AML-193 (cell line): ENCODE results near the gene MAP7.
A peak's percentile ranks its signal among the peaks of the same experiment; 100 is the strongest.
"Not testable (repeated sequence)": the region's sequence is repeated elsewhere in the genome, so short reads cannot be mapped to it uniquely, and the experiment has no call there.

Experiments
- DNase-seq, 2 experiments: peaks; one replicate each; lab custom pipeline; 2025; lab: John Stamatoyannopoulos, UW

The MAP7 gene

DNA sequence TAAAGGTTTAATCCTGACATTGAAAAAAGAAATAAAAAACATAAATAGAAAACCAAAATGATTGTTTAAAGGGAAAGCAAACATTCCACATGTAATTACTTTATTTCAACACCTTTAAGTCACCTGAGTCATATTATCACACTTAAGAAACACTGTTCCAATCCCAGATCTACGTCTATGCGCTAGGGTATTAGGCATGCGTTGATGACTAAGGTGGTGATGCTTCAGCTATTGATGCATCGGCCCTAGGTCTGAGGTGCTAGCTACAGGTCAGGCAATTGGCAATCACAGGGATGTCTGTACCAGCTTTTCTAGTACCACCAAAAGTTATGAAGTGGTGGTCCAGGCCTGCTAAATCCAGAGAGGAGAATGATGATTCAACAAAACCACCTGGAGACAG, 162.9 kb downstream of the MAP7 start:
- DNase-seq, result no peak

DNA sequence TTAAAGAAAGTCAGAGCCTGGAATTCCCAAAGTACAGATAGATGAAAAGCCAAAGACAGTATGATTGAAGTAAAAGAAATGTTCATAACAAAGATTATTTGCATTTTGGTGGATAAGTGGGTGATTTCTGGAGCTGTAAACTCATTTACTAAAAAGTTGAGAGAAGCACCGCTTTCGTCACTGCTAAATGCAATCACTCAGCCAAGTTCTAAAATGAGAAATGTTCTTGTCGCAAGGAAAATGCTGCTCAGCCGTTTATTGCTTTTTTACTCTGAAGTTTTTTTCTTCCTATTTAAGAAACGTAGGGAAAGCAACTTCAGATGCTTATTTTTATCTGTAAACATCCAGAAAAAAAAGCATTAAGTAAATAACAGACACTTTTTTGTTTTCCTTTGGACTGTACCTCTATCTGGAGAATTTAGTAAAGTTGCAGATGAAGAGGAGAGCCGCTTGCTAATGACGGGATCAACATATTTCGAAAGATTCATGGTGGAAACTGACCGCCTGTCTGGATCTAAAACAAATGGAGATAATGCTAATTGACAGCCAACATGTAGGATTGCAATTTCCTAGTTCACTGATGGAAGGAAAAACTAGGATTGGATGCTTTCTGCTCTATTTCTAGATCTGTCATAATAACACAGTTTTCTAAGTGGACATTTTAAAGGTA, 166.8 kb downstream of the MAP7 start:
- no peak for DNase-seq

DNA sequence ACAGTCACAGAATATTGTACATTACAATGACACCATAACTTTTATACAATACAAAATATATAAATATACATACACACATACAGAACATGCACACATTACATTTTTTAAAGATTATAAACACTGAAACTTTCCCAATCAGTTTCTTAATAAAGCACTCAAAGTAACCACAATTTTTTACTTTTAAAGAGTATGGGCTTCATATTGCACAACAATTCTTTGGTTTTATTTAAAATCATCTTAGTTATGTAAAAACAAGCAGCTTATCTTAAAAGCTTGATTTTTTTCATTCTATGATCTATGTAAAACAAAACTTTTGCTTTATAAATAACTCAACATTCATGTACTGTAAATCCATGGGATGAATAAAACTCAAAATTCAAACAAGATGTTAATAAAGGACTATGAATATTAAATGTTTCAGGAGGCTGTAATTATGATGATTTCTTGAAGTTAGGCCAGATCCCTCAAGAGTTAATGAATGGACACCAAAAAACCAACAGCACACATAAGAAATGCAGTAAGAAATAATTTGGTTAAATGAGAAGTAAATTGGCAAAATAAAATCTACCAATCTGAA, 167.5 kb downstream of the MAP7 start:
- DNase-seq, result no peak

DNA sequence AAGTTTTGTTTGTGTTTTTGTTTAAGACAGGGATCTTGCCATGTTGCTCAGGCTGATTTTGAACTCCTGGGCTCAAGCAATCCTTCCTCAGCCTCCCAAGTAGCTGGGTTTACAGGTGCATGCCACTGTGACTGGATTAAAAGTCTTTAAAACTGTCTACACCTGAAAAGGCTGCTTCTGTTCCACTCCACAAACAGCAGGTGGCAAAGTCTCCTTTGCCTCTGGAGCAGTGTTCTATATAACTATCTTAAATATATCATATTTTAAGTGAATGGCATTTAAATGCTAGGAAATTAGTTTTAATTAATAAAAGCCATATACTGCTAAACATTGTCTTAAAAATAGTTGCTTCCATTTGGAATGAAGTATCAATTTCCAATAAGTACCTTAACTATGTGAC, 171.3 kb downstream of the MAP7 start:
- no peak for DNase-seq

DNA sequence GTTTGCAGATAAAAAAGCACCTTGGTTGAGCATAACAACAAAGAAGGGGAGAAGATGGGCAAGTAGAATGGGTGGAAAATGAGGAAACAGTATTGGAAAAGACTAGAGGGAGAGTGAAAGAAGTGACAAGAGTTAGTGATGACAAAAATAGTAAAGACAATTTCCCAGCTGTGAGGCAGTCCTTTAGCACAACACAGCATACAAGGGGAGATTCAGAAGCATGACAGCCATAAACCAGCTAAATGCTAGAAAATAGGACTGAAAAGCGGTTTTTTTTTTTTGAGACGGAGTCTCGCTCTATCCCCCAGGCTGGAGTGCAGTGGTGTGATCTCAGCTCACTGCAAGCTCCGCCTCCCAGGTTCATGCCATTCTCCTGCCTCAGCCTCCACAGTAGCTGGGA, 174.4 kb downstream of the MAP7 start:
- not testable (repeated sequence) for DNase-seq

DNA sequence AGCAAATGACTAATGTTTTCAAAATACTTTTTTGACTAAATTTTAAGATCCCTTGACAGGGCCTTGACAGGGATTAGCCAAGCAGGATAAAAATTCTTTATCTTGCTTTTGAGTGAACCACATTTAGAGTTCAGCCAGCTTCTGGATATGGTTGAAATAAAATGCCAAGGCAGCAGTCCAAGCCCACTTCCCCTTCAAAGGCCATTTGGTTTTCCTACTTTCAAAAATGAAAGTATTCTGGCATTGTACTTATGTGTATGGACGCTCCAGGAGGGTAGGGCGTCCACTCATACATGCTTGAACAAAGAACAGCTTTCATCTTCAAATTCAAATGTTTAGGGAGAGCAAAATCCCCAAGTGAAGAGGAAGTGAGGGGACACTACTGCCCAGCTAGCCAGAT, 178.3 kb downstream of the MAP7 start:
- no peak for DNase-seq

DNA sequence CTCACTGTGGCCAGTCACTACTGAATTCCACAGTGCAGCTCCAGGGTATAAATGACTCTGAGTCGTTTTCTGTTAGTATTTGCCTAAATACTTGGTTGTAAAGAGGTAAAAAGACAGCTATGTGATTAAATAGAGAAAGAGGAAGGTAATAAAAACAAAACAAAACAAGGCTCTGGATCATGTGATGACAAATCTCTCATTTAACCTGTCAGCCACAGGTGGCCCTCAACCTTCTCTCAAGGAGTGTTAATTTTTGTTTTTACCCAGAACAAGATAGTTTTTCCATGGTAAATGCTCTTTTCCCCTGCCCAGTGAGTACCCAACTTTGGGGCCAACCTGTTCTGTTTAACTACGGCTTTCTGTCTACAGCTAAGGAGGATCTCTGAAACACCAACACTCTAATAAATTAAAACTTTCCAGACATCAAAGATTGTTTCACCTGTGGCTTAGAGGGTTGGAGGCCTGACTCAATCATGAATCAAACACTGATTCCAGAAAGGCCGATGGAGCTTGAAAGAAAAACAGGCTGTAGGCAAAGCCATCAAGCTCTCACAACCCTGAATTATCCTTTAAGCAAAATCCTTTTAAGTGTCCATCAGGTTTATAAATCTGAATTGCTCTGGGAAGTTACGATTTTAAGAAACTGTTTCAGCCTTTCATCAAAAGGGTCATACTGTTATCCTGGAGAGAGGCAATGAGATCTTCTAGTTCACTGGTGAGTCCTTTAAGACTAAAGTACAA, 179.1 kb downstream of the MAP7 start:
- no peak for DNase-seq

DNA sequence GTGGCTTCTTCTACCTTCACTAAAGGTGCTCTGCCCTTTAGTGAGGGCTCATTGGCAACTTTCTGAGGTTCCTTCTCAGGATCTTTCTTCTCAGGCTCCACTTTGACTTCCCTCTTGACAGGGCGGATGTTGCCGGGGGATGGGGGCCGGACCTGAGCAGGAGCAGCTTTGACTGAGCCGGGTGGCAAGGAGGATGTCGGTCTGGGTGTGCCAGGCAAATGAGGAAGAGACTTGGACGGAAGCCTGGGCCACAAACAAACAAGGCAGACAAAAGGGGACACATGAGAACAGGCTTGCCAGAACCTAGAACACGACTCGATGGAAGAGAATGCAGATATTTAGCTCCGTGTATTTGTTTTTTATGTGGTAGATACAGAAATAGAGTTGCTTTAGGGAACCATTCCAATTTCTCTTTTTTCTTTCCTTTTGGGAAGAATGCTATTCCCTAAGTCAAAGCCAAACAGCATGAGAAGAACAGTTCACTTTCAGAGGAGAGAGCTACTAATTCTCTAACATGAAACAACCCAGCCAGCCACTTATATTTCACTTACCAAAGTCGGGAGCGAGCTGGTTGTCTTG, 184.4 kb downstream of the MAP7 start:
- no peak for DNase-seq

DNA sequence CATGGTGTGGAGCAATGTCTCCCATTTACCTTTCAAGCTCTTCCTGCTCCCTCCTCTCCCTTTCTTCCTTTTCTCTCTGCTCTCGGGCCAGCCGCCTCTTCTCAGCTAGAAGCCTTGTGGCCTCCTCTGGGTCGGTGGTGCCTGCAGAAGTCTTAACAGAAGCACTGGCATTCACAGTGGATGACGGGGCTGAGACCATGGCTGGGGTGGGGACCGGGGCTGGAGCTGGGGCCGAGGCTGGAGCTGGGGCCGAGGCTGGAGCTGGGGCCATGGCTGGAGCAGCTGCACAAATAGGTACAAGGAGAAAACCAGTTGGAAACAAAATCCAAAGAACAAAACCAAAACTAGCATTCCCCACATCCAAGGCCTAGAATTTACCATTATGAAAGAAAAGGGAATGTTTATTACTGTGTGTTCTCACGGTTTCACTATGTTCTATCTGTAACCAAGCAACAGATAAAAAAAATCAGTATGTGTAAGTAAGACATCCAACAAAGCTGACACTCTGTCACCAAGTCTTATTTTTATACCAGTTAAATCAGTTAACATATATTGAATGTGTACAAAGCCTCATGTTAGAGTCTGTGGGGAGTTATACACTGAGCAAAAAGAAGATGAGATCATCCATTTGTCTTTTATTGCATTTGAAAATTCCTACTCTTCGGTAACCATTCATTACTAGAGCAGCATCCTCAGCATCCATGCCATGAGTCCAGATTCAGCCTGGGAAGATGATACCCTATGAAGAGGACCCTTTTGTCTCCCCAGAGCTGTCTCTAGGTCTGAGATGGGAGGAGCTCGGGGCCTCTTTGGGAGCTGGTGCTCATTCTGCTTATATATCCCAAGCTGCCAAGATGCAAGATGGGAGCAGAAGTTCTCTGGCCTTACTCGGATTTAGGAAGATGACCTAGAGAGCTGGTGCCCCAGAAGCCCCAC, 187.5 kb downstream of the MAP7 start:
- no peak for DNase-seq

DNA sequence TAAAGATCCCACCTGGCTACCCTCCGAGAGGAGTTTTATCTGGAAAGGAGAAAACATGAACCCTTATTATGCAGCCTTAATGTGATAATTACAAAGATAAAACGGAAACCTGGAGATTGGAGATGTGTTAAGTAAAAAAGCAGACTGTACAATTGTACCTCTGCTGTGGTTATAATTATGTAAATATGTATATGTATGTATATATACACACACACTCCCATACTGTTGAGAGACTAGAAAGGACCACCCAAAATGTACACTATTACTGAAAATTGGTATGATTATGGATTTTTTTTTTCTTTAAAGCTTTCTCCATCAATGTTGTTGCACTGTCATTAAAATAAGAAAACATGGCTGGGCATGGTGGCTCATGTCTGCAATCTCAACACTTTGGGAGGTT, 188.4 kb downstream of the MAP7 start:
- DNase-seq, result no peak

DNA sequence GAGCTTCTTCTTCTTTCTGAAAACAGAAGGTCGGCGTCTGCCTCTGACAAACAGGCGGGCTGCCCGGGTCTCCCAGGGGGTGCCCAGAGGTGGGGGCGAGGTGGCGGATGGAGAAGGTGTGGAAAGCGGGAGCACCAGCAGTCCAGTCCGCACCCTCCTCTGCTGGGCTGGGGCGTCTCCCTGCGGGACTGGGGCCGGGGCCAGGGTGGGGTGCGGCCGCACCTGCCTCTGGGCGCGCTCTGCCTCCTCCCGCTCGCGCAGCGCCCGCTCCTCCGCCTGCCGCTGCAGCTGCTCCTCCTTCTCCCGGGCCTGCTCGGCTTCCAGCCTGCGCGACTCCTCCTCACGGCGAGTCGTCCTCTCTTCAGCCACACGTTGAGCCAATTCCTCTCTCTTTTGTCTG, 189.4 kb downstream of the MAP7 start:
- no peak for DNase-seq

DNA sequence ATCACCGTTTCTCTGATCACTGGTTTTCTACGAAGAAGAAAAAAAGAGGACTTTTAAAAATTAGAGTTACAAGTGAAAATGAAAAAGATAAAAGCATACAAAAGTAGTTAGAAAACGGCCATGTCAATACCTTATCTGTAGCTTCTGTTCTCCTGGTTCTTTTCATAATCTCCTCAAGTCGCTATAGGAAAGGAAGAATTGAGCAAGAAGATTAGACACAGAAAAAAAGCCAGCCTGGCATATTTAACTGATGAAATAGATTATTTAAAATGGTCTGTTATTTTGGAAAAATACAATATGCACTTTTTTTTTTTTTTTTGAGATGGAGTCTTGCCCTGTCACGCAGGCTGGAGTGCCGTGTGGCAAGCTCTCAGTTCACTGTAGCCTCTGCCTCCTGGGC, 190.4 kb downstream of the MAP7 start:
- DNase-seq, result no peak

DNA sequence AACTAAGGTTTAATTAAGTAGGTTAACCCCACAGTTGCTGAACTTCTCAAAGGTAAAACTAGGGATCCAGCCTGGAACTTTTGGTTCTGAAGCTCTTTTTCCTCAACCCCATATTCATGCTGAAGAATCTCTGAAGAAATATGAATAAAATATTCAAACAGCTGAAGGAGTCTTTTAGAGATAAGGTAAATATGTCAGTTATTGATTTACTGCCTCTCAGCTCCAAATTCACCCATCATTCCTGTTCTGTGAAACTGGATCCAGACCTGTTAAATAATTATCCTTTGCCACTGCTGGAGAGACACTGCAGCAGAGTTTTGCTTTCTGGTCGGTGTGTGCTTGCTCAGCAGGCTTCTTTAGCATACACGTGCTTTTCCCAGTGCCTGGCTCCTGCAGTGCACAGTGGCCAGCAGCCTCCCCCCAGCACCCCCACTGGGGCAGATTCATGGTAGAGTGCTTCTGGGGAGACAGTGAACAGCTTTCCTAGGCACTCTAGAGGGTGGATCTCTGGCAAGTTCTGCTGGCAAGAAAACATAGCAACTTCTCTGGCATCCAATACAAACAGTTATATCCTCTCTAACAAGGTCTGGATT, 198.6 kb downstream of the MAP7 start:
- DNase-seq, result no peak

DNA sequence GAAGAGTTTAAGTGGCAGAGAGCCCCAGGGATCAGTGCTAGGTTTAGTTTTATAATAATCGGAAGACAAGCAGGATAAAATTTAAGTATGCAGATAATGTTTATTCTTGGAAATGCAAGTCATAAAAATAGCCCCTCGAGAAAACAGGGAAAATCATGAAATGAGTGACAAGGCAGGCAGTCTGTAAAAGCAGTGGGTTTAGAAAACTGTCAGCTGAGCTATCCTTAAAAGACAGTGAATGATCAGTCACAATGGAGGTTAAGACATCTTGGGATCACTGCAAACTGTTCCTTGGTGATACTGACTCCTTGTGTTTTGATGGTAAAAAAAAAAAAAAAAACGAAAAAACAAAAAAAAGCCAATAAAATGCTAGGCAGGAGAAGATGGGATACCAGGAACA, 199.3 kb downstream of the MAP7 start:
- DNase-seq, result no peak

DNA sequence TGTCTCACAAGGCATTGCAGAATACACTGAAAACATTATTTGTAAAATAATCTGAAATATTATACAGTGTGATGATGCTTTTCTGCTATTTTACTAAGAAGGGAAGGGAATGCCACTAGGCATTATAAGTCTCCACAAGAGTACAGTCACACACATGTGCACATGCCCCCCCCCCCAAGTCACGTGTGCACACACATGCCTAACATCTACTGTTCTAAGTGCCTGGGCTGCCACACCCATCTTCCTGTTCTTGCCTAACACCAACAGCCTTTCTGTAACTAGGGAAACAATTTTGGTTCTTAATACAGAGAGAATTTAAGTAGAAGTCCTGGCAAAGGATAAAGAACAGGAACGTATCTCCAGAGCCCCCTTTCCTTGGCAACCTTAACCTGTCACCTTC, 202.4 kb downstream of the MAP7 start:
- DNase-seq, result peak; percentile 8 to 15

DNA sequence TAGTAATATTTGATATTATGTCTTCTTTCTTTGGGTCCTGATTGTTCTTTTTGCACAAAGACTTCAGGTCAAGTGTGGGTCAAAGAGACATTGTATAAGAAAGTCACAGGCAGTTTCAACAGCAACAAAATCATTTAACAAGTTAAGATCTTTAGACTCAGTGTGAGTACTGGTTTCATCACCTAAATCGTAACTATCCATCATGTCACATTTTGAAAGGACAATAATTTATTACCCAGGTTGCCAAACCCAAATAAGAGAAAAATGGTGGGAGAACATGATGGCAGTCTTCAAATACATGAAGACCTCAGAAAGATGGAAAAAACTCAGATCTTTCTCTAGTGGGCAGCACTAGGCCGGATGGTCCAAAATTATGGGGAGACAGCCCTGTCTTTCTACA, 205.1 kb downstream of the MAP7 start:
- DNase-seq, result no peak

DNA sequence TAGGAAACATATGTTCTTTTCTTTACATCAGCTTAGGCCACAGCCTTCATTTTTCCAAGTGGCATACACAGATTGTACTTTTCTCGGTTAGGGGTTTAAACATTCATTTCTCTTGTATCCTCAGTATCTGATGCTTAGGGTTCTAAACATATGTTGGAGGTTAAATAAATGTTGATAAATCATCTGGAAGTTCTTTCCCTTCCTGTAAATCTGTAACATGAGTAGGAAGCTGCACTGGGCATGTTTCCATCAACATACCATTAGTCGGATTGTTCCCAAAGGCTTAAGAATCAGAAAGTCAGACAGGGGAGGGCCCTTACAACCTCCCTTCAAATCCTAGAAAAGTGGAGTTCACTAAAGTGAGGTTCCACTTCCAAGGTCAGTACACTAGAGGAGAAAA, 205.8 kb downstream of the MAP7 start:
- DNase-seq, result no peak

DNA sequence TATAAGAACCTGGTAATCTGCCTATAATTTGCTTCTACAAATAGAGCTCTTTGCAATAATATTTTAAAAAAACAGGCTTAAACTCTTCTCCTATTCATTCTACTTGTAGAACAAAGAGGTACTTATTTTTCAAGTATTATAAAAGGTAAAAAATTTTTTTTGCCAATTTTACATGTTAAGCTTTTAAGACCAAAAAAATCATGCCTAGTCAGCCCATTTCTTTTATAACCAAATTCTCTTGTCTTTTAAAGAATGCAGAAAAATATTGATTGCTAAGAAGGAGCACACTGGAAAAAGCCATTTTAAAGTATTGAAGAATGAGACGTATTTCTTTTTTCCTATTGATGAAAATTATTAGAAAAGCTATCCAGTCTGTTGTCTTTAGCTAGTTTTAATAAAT, 206.5 kb downstream of the MAP7 start:
- no peak for DNase-seq

DNA sequence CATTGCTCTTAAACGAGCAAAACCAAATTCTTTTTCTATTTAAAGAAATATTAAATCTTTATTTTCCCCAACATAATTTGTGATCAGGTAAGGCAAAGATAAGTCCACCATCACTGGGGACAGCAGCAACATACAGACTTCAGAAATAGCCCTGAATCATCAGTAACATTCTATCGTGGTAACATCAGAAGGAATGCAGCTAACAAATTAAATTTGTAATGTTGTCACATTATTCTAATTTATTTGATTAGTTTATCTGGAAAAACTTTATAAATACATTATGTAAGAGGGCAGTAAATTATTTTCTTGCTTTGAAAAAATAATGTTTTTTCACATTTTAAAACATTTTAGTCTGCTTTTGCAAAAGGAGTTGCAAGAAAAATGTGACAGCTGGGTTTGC, 206.9 kb downstream of the MAP7 start:
- DNase-seq, result no peak

DNA sequence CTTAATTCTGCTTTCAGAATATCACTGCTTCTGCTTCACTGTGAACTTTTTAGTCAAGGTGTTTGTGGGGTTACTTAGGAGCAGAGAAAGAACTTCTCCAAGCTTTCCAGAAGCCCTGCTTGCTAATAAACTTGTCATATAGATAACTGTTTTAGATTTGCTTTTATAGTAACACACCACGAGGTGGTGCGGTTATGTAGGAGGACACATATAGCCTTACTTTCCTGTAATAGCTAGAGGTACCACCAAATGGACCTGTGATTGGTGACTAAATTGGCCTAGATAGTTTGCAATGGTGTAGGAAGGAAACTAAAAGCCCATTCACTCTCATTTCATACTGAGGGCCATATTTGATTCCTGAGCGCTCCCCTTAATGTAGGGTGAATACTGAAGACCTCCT, 208.3 kb downstream of the MAP7 start:
- no peak for DNase-seq

DNA sequence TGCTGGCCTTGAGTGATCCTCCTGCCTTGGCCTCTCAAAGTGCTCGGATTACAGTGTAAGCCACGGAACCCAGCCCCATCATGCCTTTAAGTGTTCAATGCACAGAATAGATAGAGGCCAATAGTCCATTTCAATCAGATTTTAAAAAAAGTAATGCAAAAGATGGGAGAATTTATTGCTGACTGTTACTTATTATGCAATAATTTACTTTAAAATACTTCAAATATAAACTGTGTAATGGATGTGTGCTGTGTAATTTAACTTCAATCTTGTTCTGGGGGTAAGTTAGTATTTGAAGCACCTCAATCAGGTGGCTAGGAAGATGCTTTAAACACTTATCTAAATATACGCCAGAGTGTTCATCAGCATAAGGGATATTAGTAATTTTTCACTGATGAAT, 208.9 kb downstream of the MAP7 start:
- no peak for DNase-seq

DNA sequence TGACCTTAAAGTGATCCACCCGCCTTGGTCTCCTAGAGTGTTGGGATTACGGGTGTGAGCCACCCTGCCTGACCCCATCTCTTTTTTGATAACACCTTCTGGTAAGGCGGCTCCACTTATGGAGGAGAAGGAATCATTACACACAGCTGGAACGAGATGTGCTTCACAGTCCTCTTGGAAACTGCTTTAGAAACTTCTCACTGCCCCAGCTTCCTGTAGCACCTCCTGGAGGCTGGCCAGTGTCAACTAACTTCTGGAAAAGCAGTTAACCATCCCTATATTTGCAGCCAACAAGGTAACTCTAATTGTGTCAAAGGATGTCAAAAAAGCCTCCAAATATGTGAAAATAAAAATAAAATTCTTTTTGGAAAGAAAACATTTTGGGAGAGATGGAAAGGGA, 211.7 kb downstream of the MAP7 start:
- DNase-seq, result no peak
